Gastrocnemius medialis (tissue), 4 donors: ENCODE data around the gene PIK3R1. TPM values are rescaled to one million over a fixed set of nuclear protein-coding genes. Genes with fewer than 3 reads are reported as not detected.

Source experiments
- ATAC-seq, 2 donors: fragments of 150-250 bp; one replicate each; pipeline ENCODE4 v1.9.1; 2016
- DNase-seq, 2 donors: peaks; one replicate each; pipeline ENCODE4 v3.0.0-alpha.2; 2019
- H3K27ac ChIP-seq, 4 donors: fragments of 200-600 bp; sonication (generic); 1 replicate in 1 of 4; 2 replicates in 3 of 4; pipeline ENCODE4 v1.5.1; 2016 to 2018; ENCODE audit warnings: mild to moderate bottlenecking in 2 of 4, moderate library complexity in 1 of 4
- H3K27me3 ChIP-seq, 3 donors: fragments of 200-600 bp; sonication (generic) in 2 of 3; 1 replicate in 1 of 3; 2 replicates in 2 of 3; pipeline versions ENCODE4 v1.5.1 to v1.6.0; 2016 to 2019; ENCODE audit warnings: mild to moderate bottlenecking in 1 of 3, moderate library complexity in 1 of 3
- H3K36me3 ChIP-seq, 2 donors: fragments of 200-600 bp; sonication (generic) in 1 of 2; one replicate each; pipeline ENCODE4 v1.5.1; 2017 to 2018
- H3K4me1 ChIP-seq, 2 donors: fragments of 200-600 bp; sonication (generic) in 1 of 2; one replicate each; pipeline ENCODE4 v1.5.1; 2016 to 2017; ENCODE audit warnings: mild to moderate bottlenecking in 2 of 2
- H3K4me3 ChIP-seq, 4 donors: fragments of 200-600 bp; sonication (generic) in 3 of 4; 1 replicate in 1 of 4; 2 replicates in 3 of 4; pipeline ENCODE4 v1.5.1; 2016 to 2019; ENCODE audit warnings: mild to moderate bottlenecking in 2 of 4
- H3K9me3 ChIP-seq, 3 donors: fragments of 200-600 bp; sonication (generic) in 2 of 3; 1 replicate in 1 of 3; 2 replicates in 2 of 3; pipeline ENCODE4 v1.5.1; 2016 to 2019
- POLR2A ChIP-seq, 2 donors: fragments of 450-650 bp; IDR thresholded peaks; one replicate each; pipeline ENCODE4 v1.6.1; 2017; ENCODE audit warnings: antibody characterized with exemption in 2 of 2, mild to moderate bottlenecking in 2 of 2, moderate library complexity in 2 of 2
- in situ Hi-C, 4 donors: fragments of 200-750 bp; cut with MboI; loops; one replicate each; pipeline versions ENCODE4 v1.15.0 to v1.8.0; 2017; ENCODE audit warnings: low sequenced_read_pairs in 4 of 4
- intact Hi-C: fragments of 100-400 bp; cut with DNase I; formaldehyde crosslinking; loops from one replicate; pipeline ENCODE4 v1.15.1; 2023; ENCODE audit warnings: low total_unique reads
- total RNA-seq, 4 donors: library from RNA; depleted of rRNA; stranded (reverse); fragments of >200 nt; gene quantifications; one replicate each; pipeline versions ENCODE4 v1.1.0 to v1.2.3, GENCODE V29; 2016
- TF ChIP-seq, protein P1 (sequence below), 5 experiments: fragments of 450-650 bp in 3 of 5; fragments of 200-600 bp in 2 of 5; sonication (generic) in 2 of 5; IDR thresholded peaks in 4 of 5; conservative IDR thresholded peaks in 1 of 5; 1 replicate in 4 of 5; 2 replicates in 1 of 5; pipeline ENCODE4 v1.5.1; 2016 to 2019; ENCODE audit warnings: antibody characterized with exemption in 5 of 5, mild to moderate bottlenecking in 3 of 5, moderate library complexity in 3 of 5

Gene PIK3R1
- total RNA-seq, 4 donors from 2014 or later: 87.2 to 129 (median 100) TPM

DNA sequence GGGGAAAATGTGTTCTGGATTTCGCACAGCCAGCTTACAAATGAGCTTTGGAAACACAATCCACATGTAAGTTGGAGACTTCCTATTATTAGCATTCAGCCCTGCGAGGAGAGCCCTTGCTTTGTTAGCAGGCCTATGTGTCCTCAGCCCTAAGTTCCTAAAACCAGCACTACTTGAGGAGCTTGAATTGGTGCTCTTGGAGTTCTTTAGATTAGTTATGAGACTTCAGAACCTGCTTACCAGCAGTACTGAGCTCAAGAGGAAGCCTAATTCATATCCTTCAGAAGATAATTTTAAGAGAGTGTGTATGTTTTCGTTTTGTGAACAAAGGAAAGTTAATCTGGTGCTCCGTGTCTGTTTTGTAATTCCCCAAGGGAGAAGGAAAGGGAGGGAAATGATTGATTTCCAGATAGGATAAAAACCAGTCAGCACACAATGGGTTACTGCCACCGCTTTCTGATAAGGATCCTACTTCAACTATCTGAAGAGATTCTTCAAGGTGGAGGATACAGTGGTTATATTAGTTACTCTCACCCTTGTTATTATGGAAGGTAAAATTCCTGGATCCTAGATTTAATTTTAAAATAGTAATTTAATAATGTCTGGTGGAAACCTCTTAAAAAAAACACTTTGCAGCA lies 35.2 kb downstream of the PIK3R1 start:
- TF ChIP-seq, protein P1, sequence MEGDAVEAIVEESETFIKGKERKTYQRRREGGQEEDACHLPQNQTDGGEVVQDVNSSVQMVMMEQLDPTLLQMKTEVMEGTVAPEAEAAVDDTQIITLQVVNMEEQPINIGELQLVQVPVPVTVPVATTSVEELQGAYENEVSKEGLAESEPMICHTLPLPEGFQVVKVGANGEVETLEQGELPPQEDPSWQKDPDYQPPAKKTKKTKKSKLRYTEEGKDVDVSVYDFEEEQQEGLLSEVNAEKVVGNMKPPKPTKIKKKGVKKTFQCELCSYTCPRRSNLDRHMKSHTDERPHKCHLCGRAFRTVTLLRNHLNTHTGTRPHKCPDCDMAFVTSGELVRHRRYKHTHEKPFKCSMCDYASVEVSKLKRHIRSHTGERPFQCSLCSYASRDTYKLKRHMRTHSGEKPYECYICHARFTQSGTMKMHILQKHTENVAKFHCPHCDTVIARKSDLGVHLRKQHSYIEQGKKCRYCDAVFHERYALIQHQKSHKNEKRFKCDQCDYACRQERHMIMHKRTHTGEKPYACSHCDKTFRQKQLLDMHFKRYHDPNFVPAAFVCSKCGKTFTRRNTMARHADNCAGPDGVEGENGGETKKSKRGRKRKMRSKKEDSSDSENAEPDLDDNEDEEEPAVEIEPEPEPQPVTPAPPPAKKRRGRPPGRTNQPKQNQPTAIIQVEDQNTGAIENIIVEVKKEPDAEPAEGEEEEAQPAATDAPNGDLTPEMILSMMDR (IDR thresholded peaks at IDR 0.05 in 4 of 5, conservative IDR thresholded peaks at IDR 0.05 in 1 of 5): no peak
- no peak for TF ChIP-seq POLR2A (IDR thresholded peaks at IDR 0.05)
- DNase-seq: no peak
- H3K27ac ChIP-seq: peak overlapping the region; percentile 67 to 75 (median 74)
- intact Hi-C loops (loop anchor here (5.0 to 10.0 kb wide), 4 partner anchors 33 to 556 kb away; partner anchors contain the start of gene PIK3R1), in situ Hi-C loops (loop anchor here (10.0 to 25.0 kb wide), 4 partner anchors 563 to 1013 kb away; no protein-coding TSS in a partner anchor)
- H3K4me1 ChIP-seq: peaks cover 65 to 86% of the 10 kb centered on the region in 2 donors
- no peaks in the 10 kb centered on the region for H3K36me3 ChIP-seq
- peak in 1 of 2 donors; percentile 47 for ATAC-seq
- H3K9me3 ChIP-seq: no peaks in the 10 kb centered on the region
- no peaks in the 10 kb centered on the region for H3K27me3 ChIP-seq
- H3K4me3 ChIP-seq: peak overlapping the region in 2 of 4 donors; percentile 4 to 8

DNA sequence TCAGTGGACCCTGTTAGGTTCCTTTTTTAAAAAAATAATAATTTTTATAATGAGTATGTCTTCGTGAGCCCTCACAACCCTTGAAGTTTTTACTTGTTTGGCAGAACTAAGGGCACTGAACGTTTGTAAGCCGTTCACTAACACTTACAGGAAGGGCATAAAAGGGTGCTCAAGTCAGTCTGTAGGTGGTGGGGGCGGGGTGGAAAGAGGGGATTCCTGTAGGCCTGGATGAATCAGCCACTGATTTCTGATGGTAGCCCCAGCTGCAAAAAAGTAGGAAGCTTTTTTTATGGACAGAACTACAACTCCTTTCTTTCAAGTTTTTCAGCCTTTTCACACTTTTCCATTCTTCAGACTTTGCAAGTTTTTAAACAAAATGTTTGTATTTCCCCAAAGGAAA lies 35.8 kb downstream of the PIK3R1 start:
- intact Hi-C loops (loop anchor here (5.0 to 10.0 kb wide), 4 partner anchors 34 to 557 kb away; partner anchors contain the start of gene PIK3R1), in situ Hi-C loops (loop anchor here (10.0 to 25.0 kb wide), 4 partner anchors 564 to 1014 kb away; no protein-coding TSS in a partner anchor)
- Histone ChIP-seq H3K4me1 (peaks cover 66 to 80% of the 10 kb centered on the region in 2 donors), H3K27ac (peak overlapping the region; percentile 67 to 75 (median 74)), H3K27me3 (no peaks in the 10 kb centered on the region), H3K4me3 (peak overlapping the region in 1 of 4 donors; percentile 4), H3K9me3 (no peaks in the 10 kb centered on the region), H3K36me3 (no peaks in the 10 kb centered on the region)
- TF ChIP-seq POLR2A (IDR thresholded peaks at IDR 0.05): no peak
- TF ChIP-seq, protein P1 (IDR thresholded peaks at IDR 0.05 in 4 of 5, conservative IDR thresholded peaks at IDR 0.05 in 1 of 5): no peak
- ATAC-seq: no peak
- DNase-seq: no peak

DNA sequence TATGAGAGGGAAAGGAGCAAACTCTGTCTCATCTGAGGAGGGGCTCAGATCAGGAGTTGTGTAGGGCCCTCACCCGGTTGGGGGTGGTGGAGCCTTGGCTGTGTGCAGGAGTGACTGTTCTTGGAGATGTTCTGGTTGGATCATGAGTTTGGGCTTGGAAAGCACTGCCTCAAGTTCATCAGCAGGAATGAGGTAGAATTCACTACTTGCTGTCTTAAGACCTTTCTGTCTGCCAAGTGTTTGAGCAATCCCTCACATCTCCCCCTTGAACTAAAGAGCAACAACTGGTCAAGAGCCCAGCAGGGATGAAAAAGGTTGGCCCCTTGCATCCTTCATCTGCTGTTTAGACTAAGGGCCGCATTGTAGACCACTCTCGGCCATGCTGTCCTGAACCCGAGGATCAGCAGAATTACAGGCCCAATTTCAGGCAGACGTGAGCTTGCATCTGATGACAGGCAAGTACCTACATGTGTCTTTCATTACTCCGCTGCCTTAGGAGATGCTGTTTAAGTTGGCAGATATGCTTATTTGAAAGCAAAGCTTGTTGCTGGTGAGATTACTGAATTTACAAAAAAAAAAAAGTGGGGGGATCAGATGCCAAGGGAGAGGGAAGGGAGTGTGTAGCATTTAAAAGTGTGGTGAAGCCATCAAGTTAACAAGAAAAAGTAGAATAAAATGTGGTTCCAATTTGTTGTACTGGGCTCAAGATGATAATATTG lies 36.4 kb downstream of the PIK3R1 start:
- Histone ChIP-seq H3K27me3 (no peaks in the 10 kb centered on the region), H3K9me3 (no peaks in the 10 kb centered on the region), H3K27ac (peak overlapping the region; percentile 67 to 75 (median 74)), H3K4me1 (peaks cover 70 to 80% of the 10 kb centered on the region in 2 donors), H3K36me3 (no peaks in the 10 kb centered on the region), H3K4me3 (peak overlapping the region in 3 of 4 donors; percentile 6 to 28 (median 7))
- in situ Hi-C loops: loop anchor here (10.0 to 25.0 kb wide), 4 partner anchors 565 to 1015 kb away; no protein-coding TSS in a partner anchor
- ATAC-seq: peak; percentile 69 to 78
- intact Hi-C loops: loop anchor here (1.0 to 10.0 kb wide), 6 partner anchors 35 to 1005 kb away; partner anchors contain the start of gene PIK3R1
- DNase-seq: peak; percentile 57 to 73
- TF ChIP-seq, protein P1 (IDR thresholded peaks at IDR 0.05 in 4 of 5, conservative IDR thresholded peaks at IDR 0.05 in 1 of 5): no peak
- peak; percentile 10 to 28 for TF ChIP-seq POLR2A (IDR thresholded peaks at IDR 0.05)

DNA sequence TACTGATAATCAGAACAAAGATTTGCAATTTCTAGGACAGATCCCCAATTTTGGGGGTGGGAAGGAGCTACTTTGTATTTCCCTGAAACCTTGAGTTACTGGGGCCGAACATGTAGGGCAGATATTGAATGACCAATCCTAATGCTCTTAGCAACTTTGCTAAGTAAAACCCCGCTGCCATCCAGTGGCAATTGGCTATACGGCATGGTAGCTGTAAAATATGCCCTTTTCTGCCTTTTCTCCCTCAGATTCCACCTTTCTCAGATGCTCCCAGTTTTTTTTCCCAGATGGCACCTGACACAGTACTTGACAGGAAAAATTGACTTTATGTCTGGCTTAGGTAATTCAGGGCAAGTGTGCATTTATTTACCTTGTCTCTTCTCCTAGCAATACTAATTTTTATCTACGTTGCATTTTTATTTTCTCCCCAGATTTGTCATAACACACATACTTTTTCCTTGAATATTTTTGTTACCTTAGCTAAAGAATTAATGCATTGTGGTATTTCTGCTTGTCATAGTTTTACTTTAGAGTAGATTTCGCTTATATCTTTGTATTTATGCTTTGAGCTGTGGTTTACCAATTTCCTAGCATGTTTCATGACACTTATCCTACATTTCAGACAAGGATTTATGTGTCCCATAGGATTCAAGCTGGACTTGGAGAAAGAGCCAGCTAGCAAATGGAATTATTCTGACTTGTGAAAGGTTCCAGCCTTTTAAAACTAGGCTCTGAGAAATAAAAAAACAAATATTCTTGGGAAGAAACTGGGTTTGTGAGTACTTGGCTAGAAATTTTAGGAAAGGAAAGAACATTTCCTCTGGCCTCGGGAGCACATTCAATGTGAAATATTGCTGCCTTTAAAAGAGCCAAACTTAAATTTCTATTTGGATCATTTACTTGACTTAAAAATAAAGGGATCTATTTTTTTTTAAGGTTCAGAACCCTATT lies 37.4 kb downstream of the PIK3R1 start:
- Histone ChIP-seq H3K9me3 (no peaks in the 10 kb centered on the region), H3K4me3 (peak overlapping the region in 3 of 4 donors; percentile 6 to 28 (median 19)), H3K27ac (peak overlapping the region; percentile 67 to 75 (median 74)), H3K4me1 (peaks cover 80 to 88% of the 10 kb centered on the region in 2 donors), H3K27me3 (no peaks in the 10 kb centered on the region), H3K36me3 (no peaks in the 10 kb centered on the region)
- in situ Hi-C loops: loop anchor here (10.0 to 25.0 kb wide), 4 partner anchors 566 to 1016 kb away; no protein-coding TSS in a partner anchor
- DNase-seq (peak; percentile 36 to 61), ATAC-seq (peak; percentile 77 to 83)
- TF ChIP-seq POLR2A (IDR thresholded peaks at IDR 0.05): no peak
- TF ChIP-seq, protein P1 (IDR thresholded peaks at IDR 0.05 in 4 of 5, conservative IDR thresholded peaks at IDR 0.05 in 1 of 5): peak; percentile 56 to 86 (median 73)
- intact Hi-C loops: loop anchor here (1.0 to 10.0 kb wide), 6 partner anchors 36 to 1006 kb away; partner anchors contain the start of gene PIK3R1
